IMR-90 (cell line): ENCODE data around the gene MTCL1. TPM values are rescaled to one million over a fixed set of nuclear protein-coding genes. Genes with fewer than 3 reads are reported as not detected.

Experiments
- ATAC-seq: fragments of 200-7000 bp; cut with Tn5 transposase; 2 replicates; pipeline ENCODE4 v1.9.1; 2020; ENCODE audit warnings: low read depth, mild to moderate bottlenecking, moderate library complexity
- BruUV-seq: library from RNA; stranded (reverse); fragments of 400-500 nt; replicated peaks from 2 replicates; lab custom pipeline; 2021; lab: Mats Ljungman, UMichigan
- CTCF ChIA-PET: fragments of 300-600 bp; formaldehyde crosslinking; extraction: SDS; loops from one replicate; lab custom pipeline; 2021; ENCODE audit warnings: antibody characterized with exemption; lab: Yijun Ruan, JAX
- POLR2A ChIA-PET: fragments of 300-600 bp; sonication (Branson Sonifier 250); formaldehyde crosslinking; loops from one replicate; lab custom pipeline; 2022; ENCODE audit warnings: antibody characterized with exemption; ENCODE audit not compliant: unreplicated experiment; lab: Charles Lee
- DNase-seq: peaks from one replicate; pipeline ENCODE4 v3.0.0; 2013
- H2AFZ ChIP-seq: replicated peaks from 2 replicates; pipeline ENCODE3; 2013; ENCODE audit warnings: low read length, mild to moderate bottlenecking; ENCODE audit not compliant: poor library complexity
- H2AK5ac ChIP-seq: 2 replicates; pipeline ENCODE4 v1.6.1; 2013; ENCODE audit warnings: low read depth, low read length, inconsistent platforms
- H2AK9ac ChIP-seq: replicated peaks from 2 replicates; pipeline ENCODE3; 2013; ENCODE audit warnings: mild to moderate bottlenecking, low read depth, low read length, moderate library complexity; ENCODE audit not compliant: poor library complexity
- H2BK120ac ChIP-seq: 2 replicates; pipeline ENCODE4 v1.6.1; 2013; ENCODE audit warnings: low read depth, low read length, inconsistent platforms
- H2BK15ac ChIP-seq: 3 replicates; pipeline ENCODE4 v1.6.1; 2013; ENCODE audit warnings: low read depth, low read length, inconsistent platforms
- H2BK20ac ChIP-seq: 2 replicates; pipeline ENCODE4 v1.6.1; 2013; ENCODE audit warnings: low read depth, mild to moderate bottlenecking, inconsistent platforms, low read length, moderate library complexity
- H2BK5ac ChIP-seq: 2 replicates; pipeline ENCODE4 v1.6.1; 2013; ENCODE audit warnings: mild to moderate bottlenecking, low read depth, low read length, inconsistent platforms; ENCODE audit not compliant: poor library complexity, severe bottlenecking
- H3K14ac ChIP-seq: replicated peaks from 2 replicates; pipeline ENCODE4 v1.6.1; 2013; ENCODE audit warnings: low read depth, low read length, inconsistent platforms
- H3K18ac ChIP-seq: 2 replicates; pipeline ENCODE4 v1.6.1; 2013; ENCODE audit warnings: low read depth, low read length, control low read depth
- H3K23ac ChIP-seq: 2 replicates; pipeline ENCODE4 v1.6.1; 2013; ENCODE audit warnings: low read depth, low read length, inconsistent platforms
- H3K27ac ChIP-seq: 2 replicates; pipeline ENCODE4 v1.5.1; 2013; ENCODE audit warnings: mild to moderate bottlenecking, control low read depth, low read length; ENCODE audit not compliant: insufficient read depth
- H3K27me3 ChIP-seq: 2 replicates; pipeline ENCODE4 v1.6.1; 2013; ENCODE audit warnings: low read length; ENCODE audit not compliant: control insufficient read depth, insufficient read depth
- H3K36me3 ChIP-seq: 2 replicates; pipeline ENCODE4 v1.6.1; 2013; ENCODE audit warnings: low read length, mixed read lengths; ENCODE audit not compliant: control insufficient read depth, insufficient read depth
- H3K4ac ChIP-seq: 2 replicates; pipeline ENCODE4 v1.6.1; 2013; ENCODE audit warnings: low read depth, low read length, inconsistent platforms
- H3K4me1 ChIP-seq: 2 replicates; pipeline ENCODE4 v1.6.1; 2013; ENCODE audit warnings: low read length, mixed read lengths; ENCODE audit not compliant: control insufficient read depth, insufficient read depth
- H3K4me2 ChIP-seq: 2 replicates; pipeline ENCODE4 v1.6.1; 2013; ENCODE audit warnings: low read depth, mild to moderate bottlenecking, control low read depth, low read length, moderate library complexity
- H3K4me3 ChIP-seq: 2 replicates; pipeline ENCODE4 v1.5.1; 2013; ENCODE audit warnings: low read depth, mild to moderate bottlenecking, control low read depth, low read length, moderate library complexity; ENCODE audit not compliant: insufficient read depth
- H3K56ac ChIP-seq: 2 replicates; pipeline ENCODE4 v1.6.1; 2013; ENCODE audit warnings: low read length, inconsistent platforms; ENCODE audit not compliant: insufficient read depth; ENCODE audit errors: extremely low read depth
- H3K79me1 ChIP-seq, 2 experiments: 2 replicates each; pipeline ENCODE4 v1.6.1; 2013; ENCODE audit warnings: low read length in 2 of 2, inconsistent platforms in 1 of 2, low read depth in 1 of 2
- H3K9ac ChIP-seq: 2 replicates; pipeline ENCODE4 v1.6.1; 2013; ENCODE audit warnings: low read depth, low read length, control low read depth
- H3K9me1 ChIP-seq: 2 replicates; pipeline ENCODE4 v1.6.1; 2013; ENCODE audit warnings: low read length, inconsistent platforms; ENCODE audit not compliant: insufficient read depth
- H3K9me3 ChIP-seq: 2 replicates; pipeline ENCODE4 v1.6.1; 2013; ENCODE audit warnings: low read length; ENCODE audit not compliant: control insufficient read depth, insufficient read depth
- H4K20me1 ChIP-seq: 2 replicates; pipeline ENCODE4 v1.6.1; 2013; ENCODE audit warnings: low read length, inconsistent platforms; ENCODE audit not compliant: insufficient read depth
- H4K5ac ChIP-seq: 2 replicates; pipeline ENCODE4 v1.6.1; 2013; ENCODE audit warnings: mild to moderate bottlenecking, low read depth, low read length, control low read depth
- H4K8ac ChIP-seq, 2 experiments: 2 replicates each; pipeline ENCODE4 v1.6.1; 2013; ENCODE audit warnings: low read depth in 2 of 2, low read length in 2 of 2, control low read depth in 1 of 2, inconsistent platforms in 1 of 2
- H4K91ac ChIP-seq: 2 replicates; pipeline ENCODE4 v1.6.1; 2013; ENCODE audit warnings: low read depth, low read length, inconsistent platforms; ENCODE audit not compliant: insufficient read depth
- BHLHE40 ChIP-seq: fragments of 150-350 bp; IDR thresholded peaks from 2 replicates; pipeline ENCODE4 v1.6.1; 2016; ENCODE audit warnings: mild to moderate bottlenecking, low read depth, low read length
- CHD1 ChIP-seq: IDR thresholded peaks from 2 replicates; pipeline ENCODE4 v1.6.1; 2012; ENCODE audit warnings: low read depth, low read length, improper control_type of control experiment
- MAFK ChIP-seq: IDR thresholded peaks from 2 replicates; pipeline ENCODE4 v1.6.1; 2012; ENCODE audit warnings: low read depth, low read length, improper control_type of control experiment
- MAZ ChIP-seq: IDR thresholded peaks from 2 replicates; pipeline ENCODE4 v1.6.1; 2012; ENCODE audit warnings: low read depth, mild to moderate bottlenecking, low read length, improper control_type of control experiment, moderate library complexity, borderline replicate concordance
- MXI1 ChIP-seq: IDR thresholded peaks from 2 replicates; pipeline ENCODE4 v1.6.1; 2012; ENCODE audit warnings: low read depth, mild to moderate bottlenecking, low read length, moderate library complexity, borderline replicate concordance
- NFE2L2 ChIP-seq: fragments of 150-350 bp; IDR thresholded peaks from 2 replicates; pipeline ENCODE4 v1.6.1; 2016; ENCODE audit warnings: low read depth, mild to moderate bottlenecking, low read length
- POLR2A ChIP-seq: IDR thresholded peaks from 2 replicates; pipeline ENCODE4 v1.6.1; 2012; ENCODE audit warnings: mild to moderate bottlenecking, low read depth, low read length
- RCOR1 ChIP-seq: IDR thresholded peaks from 2 replicates; pipeline ENCODE4 v1.6.1; 2012; ENCODE audit warnings: mild to moderate bottlenecking, low read length, improper control_type of control experiment; ENCODE audit not compliant: insufficient replicate concordance
- RFX5 ChIP-seq: IDR thresholded peaks from 2 replicates; pipeline ENCODE4 v1.8.0; 2012; ENCODE audit warnings: low read depth, mild to moderate bottlenecking, low read length, moderate library complexity
- WGBS, 2 experiments: methylation state at CpG; one replicate each; pipeline versions ENCODE4 v1.1.5 to v1.1.7; 2013; ENCODE audit warnings: missing lambda C conversion rate in 2 of 2; ENCODE audit not compliant: insufficient read length in 1 of 2; ENCODE audit errors: extremely low coverage in 2 of 2; 5-methylcytosine and 5-hydroxymethylcytosine counted together
- dilution Hi-C: fragments of 300-500 bp; cut with HindIII; formaldehyde crosslinking; loops from one replicate; pipeline ENCODE4 v1.14.3; 2018; ENCODE audit warnings: low sequenced_read_pairs; ENCODE audit not compliant: unreplicated experiment
- in situ Hi-C: fragments of 300-500 bp; cut with MboI; formaldehyde crosslinking; loops from 3 replicates; pipeline ENCODE4 v1.14.3; 2019; ENCODE audit warnings: low sequenced_read_pairs, inconsistent platforms, mixed read lengths
- intact Hi-C: fragments of 100-400 bp; cut with micrococcal nuclease; formaldehyde crosslinking; loops from 2 replicates; pipeline ENCODE4 v1.10.0; 2022
- polyA plus RNA-seq, 3 experiments: library from polyadenylated mRNA; depleted of rRNA; stranded (reverse); fragments of >200 nt; gene quantifications; 2 replicates each; pipeline ENCODE4 v1.2.3, GENCODE V29; 2012; ENCODE audit warnings: low replicate concordance in 1 of 3
- total RNA-seq: library from RNA; depleted of rRNA; stranded (reverse); fragments of >200 nt; gene quantifications from 2 replicates; pipeline ENCODE4 v1.2.3, GENCODE V29; 2012
- TF ChIP-seq, protein P1 (sequence below): fragments of 150-350 bp; IDR thresholded peaks from 2 replicates; pipeline ENCODE4 v1.6.1; 2017; ENCODE audit warnings: mild to moderate bottlenecking, antibody characterized with exemption, low read length, low read depth
- TF ChIP-seq, protein P2 (sequence below): fragments of 150-350 bp; IDR thresholded peaks from 2 replicates; pipeline ENCODE4 v1.6.1; 2016; ENCODE audit warnings: low read depth, mild to moderate bottlenecking, low read length, moderate library complexity, borderline replicate concordance
- TF ChIP-seq, protein P3 (sequence below): conservative IDR thresholded peaks from 2 replicates; pipeline ENCODE4 v1.5.1; 2012; ENCODE audit warnings: mild to moderate bottlenecking, low read depth, low read length, improper control_type of control experiment

Gene MTCL1
- total and polyA plus RNA-seq, 2 of the 4 experiments (the other 2 are of a cell fraction): 29.0 to 45.3 TPM

- BruUV-seq: no TSS peak
- CTCF ChIA-PET: no interaction called here
- in situ Hi-C loops: no loop called here
These were observed 171.5 kb downstream of the MTCL1 start for GRCh38 chr18:8876887-8877286.

More at GRCh38 chr18:8876887-8877286, 171.5 kb downstream of the MTCL1 start:
- no peak for DNase-seq
- no peak overlapping the region for H3K23ac ChIP-seq
- H2BK120ac ChIP-seq: no peak overlapping the region
- H3K9me3 ChIP-seq: no peaks in the 10 kb centered on the region; the same call in 1 of the 2 replicates
- no peak overlapping the region for H2BK5ac ChIP-seq
- no peaks in the 10 kb centered on the region for H3K4me1 ChIP-seq
- no peaks in the 10 kb centered on the region for H4K20me1 ChIP-seq
- 79% methylated on average over 3 of the region's 5 CpGs; no CpG with 5 or more reads in 1 of the 2 experiments for WGBS, 2 experiments
- no peak overlapping the region for H3K18ac ChIP-seq
- intact Hi-C loops (no loop called here), dilution Hi-C loops (no loop called here)
- TF ChIP-seq BHLHE40: no peak
- TF ChIP-seq, protein P1, sequence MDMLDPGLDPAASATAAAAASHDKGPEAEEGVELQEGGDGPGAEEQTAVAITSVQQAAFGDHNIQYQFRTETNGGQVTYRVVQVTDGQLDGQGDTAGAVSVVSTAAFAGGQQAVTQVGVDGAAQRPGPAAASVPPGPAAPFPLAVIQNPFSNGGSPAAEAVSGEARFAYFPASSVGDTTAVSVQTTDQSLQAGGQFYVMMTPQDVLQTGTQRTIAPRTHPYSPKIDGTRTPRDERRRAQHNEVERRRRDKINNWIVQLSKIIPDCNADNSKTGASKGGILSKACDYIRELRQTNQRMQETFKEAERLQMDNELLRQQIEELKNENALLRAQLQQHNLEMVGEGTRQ: no peak
- TF ChIP-seq, protein P2, sequence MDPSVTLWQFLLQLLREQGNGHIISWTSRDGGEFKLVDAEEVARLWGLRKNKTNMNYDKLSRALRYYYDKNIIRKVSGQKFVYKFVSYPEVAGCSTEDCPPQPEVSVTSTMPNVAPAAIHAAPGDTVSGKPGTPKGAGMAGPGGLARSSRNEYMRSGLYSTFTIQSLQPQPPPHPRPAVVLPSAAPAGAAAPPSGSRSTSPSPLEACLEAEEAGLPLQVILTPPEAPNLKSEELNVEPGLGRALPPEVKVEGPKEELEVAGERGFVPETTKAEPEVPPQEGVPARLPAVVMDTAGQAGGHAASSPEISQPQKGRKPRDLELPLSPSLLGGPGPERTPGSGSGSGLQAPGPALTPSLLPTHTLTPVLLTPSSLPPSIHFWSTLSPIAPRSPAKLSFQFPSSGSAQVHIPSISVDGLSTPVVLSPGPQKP: no peak
- TF ChIP-seq MXI1: no peak
- no peak for TF ChIP-seq CHD1
- TF ChIP-seq POLR2A: no peak
- TF ChIP-seq MAZ: no peak
- no peak for TF ChIP-seq RCOR1
- TF ChIP-seq NFE2L2: no peak
- TF ChIP-seq, protein P3, sequence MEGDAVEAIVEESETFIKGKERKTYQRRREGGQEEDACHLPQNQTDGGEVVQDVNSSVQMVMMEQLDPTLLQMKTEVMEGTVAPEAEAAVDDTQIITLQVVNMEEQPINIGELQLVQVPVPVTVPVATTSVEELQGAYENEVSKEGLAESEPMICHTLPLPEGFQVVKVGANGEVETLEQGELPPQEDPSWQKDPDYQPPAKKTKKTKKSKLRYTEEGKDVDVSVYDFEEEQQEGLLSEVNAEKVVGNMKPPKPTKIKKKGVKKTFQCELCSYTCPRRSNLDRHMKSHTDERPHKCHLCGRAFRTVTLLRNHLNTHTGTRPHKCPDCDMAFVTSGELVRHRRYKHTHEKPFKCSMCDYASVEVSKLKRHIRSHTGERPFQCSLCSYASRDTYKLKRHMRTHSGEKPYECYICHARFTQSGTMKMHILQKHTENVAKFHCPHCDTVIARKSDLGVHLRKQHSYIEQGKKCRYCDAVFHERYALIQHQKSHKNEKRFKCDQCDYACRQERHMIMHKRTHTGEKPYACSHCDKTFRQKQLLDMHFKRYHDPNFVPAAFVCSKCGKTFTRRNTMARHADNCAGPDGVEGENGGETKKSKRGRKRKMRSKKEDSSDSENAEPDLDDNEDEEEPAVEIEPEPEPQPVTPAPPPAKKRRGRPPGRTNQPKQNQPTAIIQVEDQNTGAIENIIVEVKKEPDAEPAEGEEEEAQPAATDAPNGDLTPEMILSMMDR: no peak
- TF ChIP-seq MAFK: no peak
- no peak for TF ChIP-seq RFX5
- no peak overlapping the region for H3K4me2 ChIP-seq
- H3K14ac ChIP-seq: no peak overlapping the region
- H2BK20ac ChIP-seq: no peak overlapping the region
- H2AFZ ChIP-seq: no peak overlapping the region
- H3K9me1 ChIP-seq: no peaks in the 10 kb centered on the region
- H2BK15ac ChIP-seq: no peak overlapping the region
- no peak overlapping the region for H2AK9ac ChIP-seq
- no peak overlapping the region for H3K4ac ChIP-seq
- peak overlapping the region; percentile 28; the same call in 1 of the 2 replicates for H2AK5ac ChIP-seq
- no peak overlapping the region for H4K8ac ChIP-seq
- H3K4me3 ChIP-seq: no peak overlapping the region
- no peaks in the 10 kb centered on the region for H3K36me3 ChIP-seq
- H4K91ac ChIP-seq: no peak overlapping the region
- peaks cover 1% of the 10 kb centered on the region; the same call in 1 of the 2 replicates for H3K27me3 ChIP-seq
- no peak overlapping the region for H3K56ac ChIP-seq
- no peaks in the 10 kb centered on the region for H3K79me1 ChIP-seq
- POLR2A ChIA-PET: no interaction called here
- H3K27ac ChIP-seq: no peak overlapping the region
- no peak overlapping the region for H4K5ac ChIP-seq
- no peak overlapping the region for H3K9ac ChIP-seq
- ATAC-seq: no peak
